Brain microvascular endothelial cell (primary cell): ENCODE results near the gene PRIMPOL.
"Not testable (repeated sequence)": the region's sequence is repeated elsewhere in the genome, so short reads cannot be mapped to it uniquely, and the experiment has no call there.

ENCODE experiments used
- DNase-seq: peaks from one replicate; pipeline ENCODE4 v3.0.0-alpha.2; 2020
- H3K27ac ChIP-seq: fragments of 250-450 bp; sonication (Bioruptor Pico); 2 replicates; pipeline ENCODE4 v1.5.1; 2020; ENCODE audit warnings: mild to moderate bottlenecking, moderate library complexity
- H3K27me3 ChIP-seq: fragments of 250-450 bp; sonication (Bioruptor Pico); replicated peaks from 2 replicates; pipeline ENCODE4 v1.5.1; 2020; ENCODE audit warnings: mild to moderate bottlenecking
- H3K36me3 ChIP-seq: fragments of 250-450 bp; sonication (Bioruptor Pico); replicated peaks from 2 replicates; pipeline ENCODE4 v1.5.1; 2020; ENCODE audit warnings: mild to moderate bottlenecking
- H3K4me3 ChIP-seq: 2 replicates; pipeline ENCODE4 v1.5.1; 2011; ENCODE audit warnings: low read depth, mild to moderate bottlenecking, control low read depth, low read length, moderate library complexity
- CTCF ChIP-seq: IDR thresholded peaks from 2 replicates; pipeline ENCODE4 v1.5.1; 2011; ENCODE audit warnings: low read depth, mild to moderate bottlenecking, moderate library complexity, low read length, control low read depth, inconsistent platforms; ENCODE audit errors: missing control alignments
- in situ Hi-C: cut with HindIII; loops from 2 replicates; pipeline ENCODE4 v1.10.0; 2017; ENCODE audit warnings: low sequenced_read_pairs, low pct_ligation_motif_present

PRIMPOL gene

GRCh38 chr4:184616633-184617551, 32.6 kb upstream of the PRIMPOL start:
- no peaks in the 10 kb centered on the region for H3K27me3 ChIP-seq
- no peak for TF ChIP-seq CTCF
- no peak overlapping the region for H3K27ac ChIP-seq
- in situ Hi-C loops = no loop called here
- H3K36me3 ChIP-seq = no peaks in the 10 kb centered on the region
- no peak for DNase-seq
- no peak overlapping the region for H3K4me3 ChIP-seq

- Histone ChIP-seq H3K36me3 (no peaks in the 10 kb centered on the region), H3K27ac (no peak overlapping the region), H3K27me3 (no peaks in the 10 kb centered on the region), H3K4me3 (no peak overlapping the region)
- TF ChIP-seq CTCF = no peak
- in situ Hi-C loops = no loop called here
- no peak for DNase-seq
Observed at GRCh38 chr4:184617600-184618196, 31.8 kb upstream of the PRIMPOL start.

- no peak for TF ChIP-seq CTCF
- no peak for DNase-seq
- in situ Hi-C loops = no loop called here
Observed at GRCh38 chr4:184620212-184620867, 29.2 kb upstream of the PRIMPOL start.

GRCh38 chr4:184621518-184621917, 28.0 kb upstream of the PRIMPOL start:
- Histone ChIP-seq H3K4me3 (no peak overlapping the region), H3K27ac (no peak overlapping the region), H3K36me3 (no peaks in the 10 kb centered on the region), H3K27me3 (no peaks in the 10 kb centered on the region)
- in situ Hi-C loops = no loop called here
- no peak for TF ChIP-seq CTCF
- DNase-seq = no peak

More at GRCh38 chr4:184620212-184620867, 29.2 kb upstream of the PRIMPOL start:
- no peaks in the 10 kb centered on the region for H3K27me3 ChIP-seq
- H3K27ac ChIP-seq = no peak overlapping the region
- H3K4me3 ChIP-seq = no peak overlapping the region
- no peaks in the 10 kb centered on the region for H3K36me3 ChIP-seq

- peaks cover 15% of the 10 kb centered on the region for H3K36me3 ChIP-seq
- H3K27ac ChIP-seq, DNase-seq, H3K4me3 ChIP-seq, in situ Hi-C loops, H3K27me3 ChIP-seq: not testable (repeated sequence)
Observed at GRCh38 chr4:184624504-184624903, 25.0 kb upstream of the PRIMPOL start.

GRCh38 chr4:184624972-184625554, 24.5 kb upstream of the PRIMPOL start:
- Histone ChIP-seq H3K27ac (no peak overlapping the region), H3K36me3 (peaks cover 21% of the 10 kb centered on the region), H3K27me3 (no peaks in the 10 kb centered on the region), H3K4me3 (no peak overlapping the region)
- TF ChIP-seq CTCF = no peak
- DNase-seq = no peak
- in situ Hi-C loops = no loop called here

GRCh38 chr4:184625783-184626596, 23.5 kb upstream of the PRIMPOL start:
- H3K4me3 ChIP-seq, H3K27me3 ChIP-seq, in situ Hi-C loops, H3K27ac ChIP-seq, DNase-seq: not testable (repeated sequence)
- H3K36me3 ChIP-seq = peaks cover 29% of the 10 kb centered on the region
